GM18517 (cell line): ENCODE data around the gene ADGRG1.

Experiments used
- ATAC-seq: cut with Tn5 transposase; IDR thresholded peaks from one replicate; pipeline ENCODE4 v1.9.1; 2021; ENCODE audit warnings: mild to moderate bottlenecking, moderate library complexity; ENCODE audit not compliant: unreplicated experiment

ADGRG1 gene

DNA sequence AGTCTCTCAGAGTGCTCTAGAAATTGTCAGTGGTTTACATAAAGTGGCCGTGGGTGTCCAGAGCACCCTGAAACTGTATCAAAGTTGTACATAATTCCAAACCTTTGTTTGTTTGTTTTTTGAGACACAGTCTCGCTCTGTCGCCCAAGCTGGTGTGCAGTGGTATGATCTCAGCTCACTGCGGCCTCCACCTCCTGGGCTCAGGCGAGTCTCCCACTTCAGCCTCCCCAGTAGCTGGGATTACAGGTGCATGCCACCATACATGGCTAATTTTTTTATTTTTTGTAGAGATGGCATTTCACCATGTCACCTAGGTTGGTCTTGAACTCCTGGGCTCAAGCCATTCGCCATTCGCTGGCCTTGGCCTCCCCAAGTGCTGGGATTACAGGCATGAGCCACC, 24.3 kb upstream of the ADGRG1 start:
- ATAC-seq: no peak

DNA sequence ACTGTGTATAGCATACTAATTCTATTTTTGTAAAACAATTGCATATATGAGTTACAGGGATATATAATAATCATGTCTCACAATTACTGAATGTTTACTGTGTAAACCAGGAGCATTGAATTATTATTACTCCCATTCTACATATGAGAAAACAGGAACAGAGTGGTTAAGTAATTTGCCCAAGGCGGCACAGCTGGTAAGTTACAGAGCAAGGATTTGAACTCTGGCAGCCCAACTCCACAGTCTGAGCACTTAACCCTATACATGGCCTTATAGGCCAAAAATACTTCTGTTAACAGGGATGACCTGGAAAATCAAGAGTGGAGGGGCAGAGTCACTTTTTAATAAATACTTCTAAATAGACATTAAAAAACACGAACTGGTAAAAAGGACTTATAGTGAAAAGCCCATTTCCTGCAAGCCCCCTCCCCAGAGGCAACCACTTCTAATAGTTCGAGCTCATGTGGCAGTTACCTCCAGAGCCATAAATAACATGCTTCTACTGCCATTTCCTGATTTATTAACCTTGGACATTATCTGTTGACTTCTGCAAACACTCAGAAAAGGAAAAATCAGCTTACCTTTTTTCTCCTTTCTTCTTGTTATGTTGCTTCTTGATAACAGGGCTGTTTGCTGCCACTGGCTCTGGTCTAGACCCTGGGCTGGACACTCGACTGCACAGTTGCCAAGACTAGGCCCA, 22.1 kb upstream of the ADGRG1 start:
- no peak for ATAC-seq

DNA sequence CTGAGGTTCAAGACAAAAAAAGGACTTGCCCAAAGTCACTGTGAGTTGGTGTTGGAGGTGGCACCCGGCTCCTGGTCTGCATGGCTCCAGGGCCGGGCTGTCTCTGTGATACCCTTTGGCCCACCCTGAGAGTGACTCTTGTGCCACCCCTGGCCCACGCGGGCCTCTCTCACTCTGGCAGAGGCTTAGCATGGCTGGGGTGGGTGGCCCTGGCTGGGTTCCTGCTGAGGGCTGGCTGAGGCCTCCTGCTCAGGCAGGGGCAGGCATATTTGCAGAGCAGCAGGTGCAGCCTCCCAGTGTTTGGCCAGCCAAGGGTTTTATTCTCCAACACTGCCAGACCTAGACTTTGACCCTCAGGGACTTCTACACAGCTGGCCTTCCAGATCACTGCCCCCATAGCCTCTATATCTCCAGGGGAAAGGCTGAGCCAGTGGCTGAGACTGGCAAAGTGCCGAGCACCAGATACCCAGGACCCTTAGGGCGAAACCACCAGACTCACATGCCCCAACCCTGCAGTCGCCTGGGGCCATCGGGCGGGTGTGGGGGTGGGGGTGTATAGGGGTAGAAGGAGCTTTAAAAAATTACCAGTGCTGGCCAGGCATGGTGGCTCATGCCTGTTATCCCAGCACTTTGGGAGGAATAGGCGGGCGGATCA, 21.5 kb upstream of the ADGRG1 start:
- no peak for ATAC-seq

DNA sequence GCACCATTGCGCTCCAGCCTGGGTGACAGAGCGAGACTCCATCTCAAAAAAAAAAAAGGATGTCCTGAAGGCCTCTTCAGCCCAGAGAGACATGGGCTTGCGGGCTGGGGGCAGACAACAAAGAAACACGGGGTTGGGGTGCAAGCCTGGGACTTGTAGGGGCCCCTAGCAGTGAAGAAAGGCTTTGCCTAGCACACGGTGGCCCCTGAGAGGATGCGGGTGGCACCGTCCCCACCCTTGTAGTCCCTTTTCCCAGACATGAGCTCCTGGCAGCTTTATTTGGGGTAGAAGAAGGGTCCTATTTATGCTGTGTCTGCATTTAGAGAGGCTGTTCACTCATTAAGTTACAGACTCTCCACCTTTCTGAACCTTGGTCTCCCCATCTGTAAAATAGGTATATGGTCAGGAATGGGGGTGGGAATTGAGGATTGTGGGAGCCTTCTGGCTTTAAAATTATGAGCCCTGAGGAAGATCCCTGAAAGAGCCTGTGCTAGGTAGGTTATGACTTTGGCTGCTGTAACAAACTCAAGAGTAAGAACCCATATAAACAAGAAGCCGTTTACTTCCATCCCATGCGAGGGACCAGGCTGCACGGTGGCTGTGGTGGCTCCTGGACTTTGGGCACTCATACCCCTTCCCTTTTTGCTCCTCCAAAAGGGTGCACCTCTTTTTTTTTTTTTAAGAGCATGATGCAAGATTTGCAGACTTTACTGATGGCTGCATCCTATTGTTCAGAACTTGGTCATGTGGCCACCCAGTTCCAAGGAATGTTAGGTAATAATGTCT, 20.6 kb upstream of the ADGRG1 start:
- no peak for ATAC-seq

DNA sequence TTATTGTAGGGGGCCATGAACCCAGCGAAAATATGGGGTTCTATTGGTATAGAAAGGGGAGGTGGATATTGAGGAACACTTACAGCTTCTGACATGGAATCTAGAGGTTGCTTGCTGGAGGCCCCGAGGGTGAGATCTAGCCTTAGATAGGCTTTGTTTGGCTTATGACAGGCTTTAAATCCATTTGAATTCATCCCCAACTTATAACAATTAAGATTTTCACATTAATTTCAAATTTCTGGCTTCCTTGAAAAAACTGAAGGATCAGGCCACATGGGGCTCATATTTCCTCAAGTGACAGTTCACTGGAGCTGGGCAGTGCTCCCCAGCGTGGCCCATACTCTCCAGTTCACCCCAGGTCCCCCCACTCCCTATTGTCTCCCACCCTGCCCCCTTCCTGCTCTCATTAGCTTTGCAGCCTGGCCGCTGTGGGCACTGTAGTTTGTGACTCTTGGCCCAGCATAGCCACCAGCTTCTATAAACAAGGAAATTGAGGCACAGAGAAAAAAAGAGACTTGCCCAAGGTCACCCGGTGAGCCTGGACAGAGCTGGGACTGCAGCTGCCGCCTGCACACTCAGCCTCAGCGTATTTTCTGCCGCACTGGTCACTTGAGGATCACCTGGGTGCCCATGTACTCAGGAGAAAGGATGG, 19.8 kb upstream of the ADGRG1 start:
- no peak for ATAC-seq

DNA sequence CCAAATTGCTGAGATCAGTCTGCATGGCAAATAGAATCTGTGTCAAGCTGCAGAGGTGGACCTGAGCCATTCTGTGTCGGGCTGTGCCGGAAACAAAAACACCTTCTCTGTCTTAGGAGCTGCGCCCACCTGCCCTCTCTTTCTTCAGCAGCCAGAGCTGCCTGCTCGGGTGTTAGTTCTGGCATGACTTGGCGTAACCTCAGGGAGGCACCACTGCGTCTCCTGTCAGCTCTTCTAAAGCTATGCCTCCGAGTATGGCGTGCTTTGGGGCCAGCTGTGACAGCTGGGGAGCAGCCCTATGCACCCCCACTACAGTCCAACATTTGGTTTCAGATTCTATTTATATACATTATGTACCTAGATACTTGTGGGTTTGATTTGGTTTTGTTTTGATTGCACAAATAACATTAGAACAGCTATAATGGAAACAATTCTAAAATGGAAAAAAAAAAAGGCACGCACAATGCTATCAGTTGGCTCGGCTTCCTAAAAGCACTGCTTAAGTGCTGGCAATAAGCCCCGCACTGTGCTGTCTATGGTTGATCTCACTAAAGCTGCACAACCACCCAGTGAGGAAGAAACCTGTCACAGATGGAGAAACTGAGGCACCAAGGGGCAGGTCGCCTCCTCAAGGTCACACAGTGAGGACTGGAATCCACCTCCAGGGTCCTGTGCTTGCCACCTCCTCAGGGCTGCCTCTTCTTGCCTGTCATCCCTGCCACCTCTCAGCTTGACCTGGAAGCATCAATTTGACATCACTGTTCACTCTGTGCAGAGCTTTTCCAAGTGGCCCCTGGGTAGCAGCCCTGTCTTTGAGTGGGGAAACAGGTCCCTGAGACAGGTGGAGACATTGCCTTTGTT, 18.7 kb upstream of the ADGRG1 start:
- peak; percentile 95 for ATAC-seq

DNA sequence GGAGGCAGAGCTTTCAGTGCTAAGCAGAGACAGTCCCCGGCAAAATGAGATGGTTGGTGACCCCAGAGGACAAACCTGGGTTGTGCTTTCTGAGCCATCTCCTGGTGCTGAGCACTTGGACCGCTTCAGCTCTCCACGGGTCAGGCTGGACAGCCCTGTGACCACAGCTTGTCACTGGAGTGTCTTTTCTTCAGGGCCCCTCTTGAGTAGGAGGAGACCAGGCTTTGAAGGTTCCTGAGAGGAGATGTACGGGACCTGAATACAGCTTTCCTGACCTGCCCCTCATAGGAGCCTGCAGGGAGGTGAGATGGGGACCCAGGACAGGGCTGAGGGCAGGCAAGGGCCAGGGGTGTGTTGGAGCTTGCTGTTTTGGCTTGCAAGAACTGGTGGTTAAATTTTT, 17.8 kb upstream of the ADGRG1 start:
- ATAC-seq: no peak

DNA sequence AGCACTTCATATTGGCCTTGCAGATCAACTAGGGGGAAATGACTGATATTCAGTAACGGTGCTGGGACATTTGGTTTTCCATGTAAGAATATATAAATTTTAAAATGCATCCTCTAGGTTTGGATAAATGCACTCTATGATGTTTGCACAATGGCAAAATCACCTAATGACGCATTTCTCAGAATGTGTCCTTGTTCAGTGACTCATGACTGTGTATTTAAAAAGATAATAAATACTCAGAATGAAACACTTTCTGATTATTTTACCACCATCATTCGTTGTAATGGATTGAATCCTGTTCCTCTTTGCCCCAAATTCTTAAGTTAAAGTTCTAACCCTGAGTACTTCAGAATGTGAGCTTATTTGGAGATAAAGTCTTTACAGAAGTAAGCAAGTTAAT, 17.2 kb upstream of the ADGRG1 start:
- ATAC-seq: no peak

DNA sequence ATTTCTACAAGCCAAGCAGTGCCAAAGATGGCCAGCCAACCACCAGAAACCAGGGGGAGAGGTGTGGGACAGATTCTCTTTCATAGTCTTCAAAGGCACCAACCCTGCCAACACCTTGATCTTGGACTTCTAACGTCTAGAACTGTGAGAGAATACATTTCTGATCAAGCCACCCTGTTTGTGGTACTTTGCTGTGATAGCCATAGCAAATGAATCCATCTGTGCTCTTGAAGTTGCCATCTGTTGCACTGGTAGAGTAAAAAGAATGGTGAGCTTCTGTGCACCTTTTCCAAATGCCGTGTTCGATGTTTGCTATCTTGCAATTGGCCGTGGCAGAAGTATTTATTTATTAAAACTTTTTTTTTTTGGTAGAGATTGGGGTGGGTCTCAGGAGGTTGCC, 16.7 kb upstream of the ADGRG1 start:
- no peak for ATAC-seq

DNA sequence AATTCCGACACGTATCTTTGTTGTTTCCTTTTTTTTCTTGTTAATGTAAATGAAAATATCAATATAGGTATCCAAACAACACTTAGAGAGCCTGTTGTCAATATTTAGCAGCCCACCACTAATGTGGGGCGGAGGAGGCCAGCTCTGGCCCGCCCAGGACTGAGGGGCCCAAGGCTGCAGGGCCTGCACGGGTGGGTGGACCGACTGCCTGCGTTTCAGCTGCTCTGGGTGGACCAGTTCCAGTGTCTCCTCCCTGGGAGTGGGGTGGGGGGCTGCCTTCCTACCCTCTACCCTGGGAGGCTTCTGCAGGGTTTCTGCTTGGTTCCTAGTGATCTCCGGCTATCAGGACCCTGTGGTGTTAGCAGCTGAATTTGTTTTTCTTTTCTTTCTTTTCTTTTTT, 15.9 kb upstream of the ADGRG1 start:
- no peak for ATAC-seq

DNA sequence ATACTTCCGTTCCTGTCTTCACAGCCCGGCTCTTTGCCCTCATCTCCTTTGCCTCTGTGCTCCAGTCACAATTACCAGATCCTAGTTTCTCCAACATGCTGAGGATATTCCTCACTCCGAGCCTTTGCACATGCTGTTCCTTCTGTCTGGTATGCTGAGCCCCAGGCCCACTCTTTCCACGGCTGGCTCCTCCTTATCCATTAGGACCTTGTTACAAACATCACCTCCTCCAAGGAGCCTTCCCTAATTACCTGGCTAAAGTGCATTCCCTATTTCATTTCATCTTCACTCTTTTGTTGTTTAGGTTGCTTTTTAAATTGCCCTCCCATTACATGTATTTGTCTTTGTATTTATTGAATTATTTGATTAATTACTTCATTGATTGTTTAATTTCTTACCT, 14.9 kb upstream of the ADGRG1 start:
- no peak for ATAC-seq

DNA sequence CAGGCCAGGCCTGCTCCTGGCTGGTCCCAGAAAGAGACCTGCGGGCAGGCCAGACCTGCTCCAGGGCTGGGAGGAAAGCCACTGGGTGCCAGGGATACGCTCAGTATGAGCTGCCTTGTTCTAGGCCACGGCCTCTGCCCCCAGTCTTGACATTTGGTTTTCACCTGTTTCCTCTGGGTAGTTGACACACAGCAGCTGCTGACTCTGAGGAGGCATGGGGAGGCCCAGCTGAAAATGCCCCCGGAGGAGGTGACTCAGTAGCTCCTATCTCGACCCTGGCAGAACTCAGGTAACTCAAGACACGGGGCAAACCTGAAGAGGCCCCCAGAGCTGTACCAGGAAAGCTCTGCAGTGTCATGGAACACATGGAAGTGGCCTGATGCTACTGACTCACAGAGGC, 13.9 kb upstream of the ADGRG1 start:
- no peak for ATAC-seq

DNA sequence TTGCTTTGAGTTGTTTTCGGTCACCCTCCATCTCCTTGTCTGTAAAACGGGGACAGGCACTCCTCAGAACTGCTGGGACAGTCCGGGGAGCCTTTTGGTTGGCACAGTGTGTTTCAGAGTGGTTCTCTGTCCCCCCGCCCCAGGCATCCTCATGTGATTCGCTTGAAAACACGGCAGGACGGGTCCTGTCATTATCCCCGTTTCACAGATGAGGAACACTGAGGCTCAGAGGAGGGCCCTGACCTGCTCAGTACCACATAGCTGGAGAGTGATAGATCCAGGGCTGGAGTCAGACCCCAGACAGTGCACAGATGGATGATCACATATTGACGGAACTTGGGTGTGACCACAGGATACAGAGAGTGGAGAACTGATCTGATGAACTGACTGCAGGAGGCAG, 13.5 kb upstream of the ADGRG1 start:
- no peak for ATAC-seq

DNA sequence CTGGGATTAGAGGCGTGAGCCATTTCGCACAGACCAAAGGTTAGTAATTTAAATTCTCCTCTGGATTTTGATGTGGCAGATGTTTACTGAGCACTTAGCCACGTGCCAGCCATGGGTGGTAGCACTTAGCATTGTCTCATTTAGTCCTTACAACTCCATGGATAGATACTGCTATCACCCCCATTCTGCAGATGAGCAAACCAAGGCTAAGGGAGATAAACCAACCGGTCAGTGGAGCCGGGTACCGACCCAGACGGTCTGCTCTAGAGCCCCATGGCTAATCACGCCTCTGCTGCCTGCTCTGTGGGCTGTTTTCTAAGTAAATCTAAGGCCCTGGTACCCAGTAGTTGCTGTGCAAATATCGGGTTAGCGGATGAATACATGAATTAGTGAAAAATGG, 12.6 kb upstream of the ADGRG1 start:
- ATAC-seq: no peak

DNA sequence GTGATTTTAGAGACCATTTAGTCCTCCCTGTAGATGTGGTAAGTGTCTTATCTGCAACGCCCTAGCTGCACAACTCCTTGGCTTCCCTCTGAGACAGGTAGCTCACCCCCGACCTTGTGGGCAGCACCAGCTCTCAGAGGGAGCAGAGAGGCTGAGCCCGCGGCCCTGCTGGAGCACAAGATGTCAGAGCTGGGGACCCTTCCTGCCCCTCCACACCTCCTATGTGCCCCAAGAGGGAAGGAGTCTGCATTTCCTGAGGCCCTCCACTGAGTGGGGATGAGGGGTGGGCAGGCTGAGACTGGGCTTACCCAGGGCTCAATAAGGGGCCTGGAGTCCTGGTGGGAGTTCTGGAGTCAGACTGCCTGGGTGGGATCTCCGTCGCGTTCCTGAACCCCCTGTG, 12.2 kb upstream of the ADGRG1 start:
- no peak for ATAC-seq

DNA sequence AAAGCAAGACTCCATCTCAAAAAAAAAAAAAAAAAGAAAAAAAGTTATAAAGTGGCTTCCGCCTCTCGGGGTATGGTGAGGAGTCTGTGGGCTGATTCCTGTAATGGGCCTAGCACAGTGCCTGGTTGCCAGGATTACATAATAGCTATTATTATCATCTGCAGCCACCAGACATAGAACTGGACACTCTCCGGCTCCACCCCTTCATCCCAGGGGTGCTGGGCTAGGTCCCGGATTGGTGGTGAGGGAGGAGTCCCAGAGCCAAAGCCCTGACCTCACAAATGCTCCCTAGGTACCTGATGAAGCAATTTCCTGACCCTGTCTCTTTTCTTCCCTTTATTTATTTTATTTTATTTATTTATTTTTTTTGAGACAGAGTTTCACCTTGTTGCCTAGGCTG, 11.6 kb upstream of the ADGRG1 start:
- no peak for ATAC-seq

DNA sequence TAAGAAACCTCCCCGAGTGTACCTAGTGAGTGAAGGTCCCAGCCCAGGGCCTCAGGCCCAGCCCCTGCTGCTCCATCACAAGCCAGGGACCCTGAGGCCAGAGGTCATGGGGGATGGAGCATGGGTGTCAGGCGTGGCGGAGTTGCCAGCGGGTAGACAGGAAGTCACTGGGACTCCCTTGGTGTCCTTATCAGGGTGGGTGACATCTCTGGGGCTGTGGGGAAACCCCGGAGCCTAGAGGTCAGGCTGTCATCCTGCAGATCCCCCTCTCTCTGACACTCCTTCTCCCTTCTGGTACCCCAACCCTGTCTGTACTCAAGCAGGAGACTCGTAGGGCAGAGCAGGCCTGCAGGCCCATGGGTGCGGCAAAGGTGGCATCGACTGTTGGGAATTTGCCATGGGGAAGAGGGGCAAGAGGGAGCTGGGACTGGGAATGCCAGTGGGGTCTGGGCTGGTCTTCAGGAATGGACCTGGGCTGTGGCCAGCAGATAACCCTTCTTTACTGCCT, 10.8 kb upstream of the ADGRG1 start:
- ATAC-seq: no peak

DNA sequence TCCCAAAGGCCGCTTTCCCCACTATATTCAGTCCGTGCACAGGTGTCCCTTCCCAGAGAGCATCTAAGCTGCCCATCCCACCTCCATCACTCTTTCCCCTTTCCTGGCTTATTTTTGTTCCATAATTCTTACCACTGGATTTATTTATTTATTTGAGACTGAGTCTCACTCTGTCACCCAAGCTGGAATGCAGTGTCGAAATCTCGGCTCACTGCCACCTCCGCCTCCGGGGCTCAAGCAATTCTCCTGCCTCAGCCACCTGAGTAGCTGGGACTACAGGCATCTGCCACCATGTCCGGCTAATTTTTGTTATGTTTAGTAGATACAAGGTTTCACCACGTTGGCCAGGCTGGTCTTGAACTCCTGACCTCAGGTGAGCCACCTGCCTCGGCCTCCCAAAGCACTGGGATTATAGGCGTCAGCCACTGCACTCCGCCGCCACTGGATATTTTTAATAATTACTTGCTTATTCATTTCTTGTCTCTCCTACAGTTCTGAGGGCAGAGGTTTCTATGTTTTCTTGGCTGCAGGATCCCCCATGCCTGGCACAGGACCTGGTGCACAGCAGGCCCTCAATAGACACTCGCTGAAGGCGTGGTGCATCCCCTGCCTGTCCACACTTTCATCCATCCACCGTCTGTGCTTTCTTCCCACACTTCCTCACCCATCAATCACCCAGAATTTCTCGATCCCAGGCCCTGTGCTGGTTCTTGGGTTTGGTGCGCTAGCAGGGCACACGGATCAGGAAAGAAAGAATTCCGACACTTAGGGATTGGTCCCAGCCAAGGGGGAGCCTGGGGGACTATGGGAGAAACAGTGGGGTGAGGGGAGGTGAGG, 9.9 kb upstream of the ADGRG1 start:
- ATAC-seq: no peak

DNA sequence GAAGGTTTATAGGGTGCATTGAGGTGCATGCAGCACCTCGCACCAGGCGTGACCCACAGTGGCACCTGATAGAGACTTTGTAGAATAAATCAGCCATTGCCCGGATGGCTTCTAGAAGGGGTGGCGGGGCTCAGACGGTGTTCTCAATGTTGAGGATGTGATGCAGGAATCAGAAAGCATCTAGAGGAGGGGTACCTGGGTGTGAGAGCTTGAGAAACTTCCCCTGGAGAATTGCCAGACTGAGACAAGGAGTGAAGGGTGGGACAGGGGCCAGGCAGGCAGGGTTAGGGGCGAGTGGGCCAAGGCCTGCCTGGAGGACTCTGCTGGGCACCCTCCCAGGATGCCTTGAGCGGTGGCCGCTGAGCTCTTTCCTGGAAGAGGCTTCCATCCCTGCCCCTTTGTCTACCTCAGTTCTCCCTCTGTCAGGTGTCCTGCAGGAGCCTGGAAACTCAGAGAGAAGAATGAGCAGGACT, 9.3 kb upstream of the ADGRG1 start:
- no peak for ATAC-seq
